Activated naive CD4-positive, alpha-beta T cell treated with anti-CD3 and anti-CD28 coated beads for 36 hours (primary cell): Measurements from ENCODE around the gene ATP6V0A1. TPM values are rescaled to one million over a fixed set of nuclear protein-coding genes. Genes with fewer than 3 reads are reported as not detected.

Source experiments
- CTCF ChIA-PET: fragments of 350-600 bp; sonication (Branson Sonifier 250); formaldehyde crosslinking; loops from one replicate; lab custom pipeline; 2021; ENCODE audit warnings: antibody characterized with exemption; lab: Charles Lee
- DNase-seq: peaks from one replicate; pipeline ENCODE4 v3.0.0-alpha.2; 2020
- H3K27ac Mint-ChIP-seq: one replicate; pipeline ENCODE4 v1.8.0; 2021; ENCODE audit warnings: mild to moderate bottlenecking, mixed read lengths
- H3K27me3 Mint-ChIP-seq: one replicate; pipeline ENCODE4 v1.8.0; 2021; ENCODE audit warnings: low read depth, mixed read lengths
- H3K36me3 Mint-ChIP-seq: one replicate; pipeline ENCODE4 v1.8.0; 2021; ENCODE audit warnings: low read depth, mixed read lengths
- H3K4me1 Mint-ChIP-seq: one replicate; pipeline ENCODE4 v1.8.0; 2021; ENCODE audit warnings: low read depth, mixed read lengths
- H3K4me3 Mint-ChIP-seq: one replicate; pipeline ENCODE4 v1.8.0; 2021; ENCODE audit warnings: mild to moderate bottlenecking, moderate library complexity, mixed read lengths
- H3K9me3 Mint-ChIP-seq: one replicate; pipeline ENCODE4 v1.8.0; 2021; ENCODE audit warnings: mixed read lengths
- intact Hi-C: fragments of 100-400 bp; cut with micrococcal nuclease; formaldehyde crosslinking; loops from one replicate; pipeline ENCODE4 v1.15.1; 2023
- total RNA-seq, 2 experiments: library from RNA; stranded (reverse); gene quantifications; one replicate each; pipeline ENCODE4 v1.2.3, GENCODE V29; 2021

ATP6V0A1 gene
- total RNA-seq, 2 experiments from 2014 or later: 9.9 to 10.3 TPM

DNA sequence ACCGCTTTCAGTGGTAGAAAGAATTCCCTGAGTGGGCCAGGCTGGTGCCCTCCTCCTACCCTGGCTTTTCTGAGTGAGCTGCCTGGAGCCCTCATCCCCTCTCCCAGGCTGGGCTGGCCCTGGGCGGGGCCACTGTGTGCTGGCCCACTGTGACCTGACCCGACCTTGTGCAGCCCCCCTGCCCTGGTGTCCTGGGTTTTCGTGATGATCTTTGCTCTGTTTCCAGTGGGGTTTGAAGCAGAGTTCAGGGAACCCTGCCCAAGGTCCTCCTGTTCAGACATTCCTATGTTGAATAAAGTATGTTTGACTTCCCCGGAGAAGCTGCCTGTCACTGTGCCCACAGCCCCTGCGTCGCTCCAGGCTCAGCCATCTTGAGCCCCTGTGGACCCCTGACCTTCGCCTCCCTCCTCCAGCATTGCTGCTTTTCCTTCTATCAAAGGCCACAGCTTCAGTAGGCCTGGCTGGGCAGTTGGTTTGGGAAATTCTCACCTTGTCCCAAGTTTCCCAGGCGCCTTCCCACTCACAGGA, 63.6 kb downstream of the ATP6V0A1 start:
- H3K4me1 Mint-ChIP-seq: peaks cover 5% of the 10 kb centered on the region
- H3K4me3 Mint-ChIP-seq: no peak overlapping the region
- no peak for DNase-seq
- no peaks in the 10 kb centered on the region for H3K36me3 Mint-ChIP-seq
- intact Hi-C loops: loop anchor here (10.0 kb wide), 1 partner anchor 408 kb away; the partner anchor contains the start of gene DHX58
- CTCF ChIA-PET: no interaction called here
- H3K27me3 Mint-ChIP-seq: no peaks in the 10 kb centered on the region
- no peak overlapping the region for H3K27ac Mint-ChIP-seq
- no peaks in the 10 kb centered on the region for H3K9me3 Mint-ChIP-seq

DNA sequence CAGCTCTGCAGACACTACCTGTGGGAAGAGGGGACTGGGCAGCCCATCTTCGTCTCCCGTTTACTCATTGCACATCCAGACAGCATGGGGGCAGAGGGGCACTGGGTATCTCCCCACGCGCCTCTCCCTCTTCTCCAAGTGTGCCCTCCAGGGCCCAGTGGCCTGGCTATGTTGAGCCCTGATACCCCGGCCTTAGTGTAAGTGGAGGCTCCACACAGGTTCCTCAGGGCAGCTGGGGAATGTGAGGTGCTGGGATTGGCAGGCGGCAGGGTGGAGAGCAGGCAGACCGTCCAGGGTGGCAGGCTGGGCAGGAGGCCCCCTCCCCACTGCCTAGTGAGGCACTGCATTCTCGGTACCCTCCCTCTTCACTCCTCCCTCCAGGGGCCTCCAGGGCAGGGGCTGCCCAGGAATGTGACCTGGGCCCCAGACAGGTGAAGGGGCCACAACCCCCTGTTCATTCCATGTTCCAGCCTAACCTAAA, 64.2 kb downstream of the ATP6V0A1 start:
- Mint-ChIP-seq H3K9me3 (no peaks in the 10 kb centered on the region), H3K27me3 (no peaks in the 10 kb centered on the region), H3K27ac (no peak overlapping the region), H3K4me3 (no peak overlapping the region), H3K4me1 (peaks cover 2% of the 10 kb centered on the region), H3K36me3 (no peaks in the 10 kb centered on the region)
- intact Hi-C loops: loop anchor here (10.0 kb wide), 1 partner anchor 408 kb away; the partner anchor contains the start of gene DHX58
- CTCF ChIA-PET: interaction anchor here (0.7 kb wide), 1 partner anchor 415 kb away, joined by 3 read pairs; no protein-coding TSS in a partner anchor
- DNase-seq: no peak

DNA sequence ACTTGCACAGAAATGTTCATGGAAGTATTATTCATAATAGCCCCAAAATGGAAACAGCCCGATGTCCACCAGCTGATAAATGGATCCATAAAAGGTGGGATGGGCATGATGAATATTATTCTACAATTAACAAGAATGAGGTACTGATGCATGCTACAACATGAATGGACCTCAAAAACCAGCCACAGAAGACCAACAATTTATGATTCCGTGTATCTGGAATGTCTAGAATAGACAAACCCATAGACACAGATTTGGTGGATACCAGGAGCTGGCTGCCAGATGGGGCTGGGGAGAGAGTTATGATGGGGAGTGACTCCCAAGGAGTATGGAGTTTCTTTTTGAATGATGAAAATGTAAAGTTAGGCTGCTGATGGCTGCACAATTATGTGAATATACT, 66.5 kb downstream of the ATP6V0A1 start:
- DNase-seq: no peak
- no peaks in the 10 kb centered on the region for H3K9me3 Mint-ChIP-seq
- no peak overlapping the region for H3K4me3 Mint-ChIP-seq
- H3K36me3 Mint-ChIP-seq: no peaks in the 10 kb centered on the region
- no peak overlapping the region for H3K27ac Mint-ChIP-seq
- intact Hi-C loops: loop anchor here (5.0 to 10.0 kb wide), 2 partner anchors 343 to 410 kb away; partner anchors contain the start of genes DHX58 and KCNH4
- no peaks in the 10 kb centered on the region for H3K27me3 Mint-ChIP-seq
- CTCF ChIA-PET: no interaction called here
- H3K4me1 Mint-ChIP-seq: peaks cover 15% of the 10 kb centered on the region

DNA sequence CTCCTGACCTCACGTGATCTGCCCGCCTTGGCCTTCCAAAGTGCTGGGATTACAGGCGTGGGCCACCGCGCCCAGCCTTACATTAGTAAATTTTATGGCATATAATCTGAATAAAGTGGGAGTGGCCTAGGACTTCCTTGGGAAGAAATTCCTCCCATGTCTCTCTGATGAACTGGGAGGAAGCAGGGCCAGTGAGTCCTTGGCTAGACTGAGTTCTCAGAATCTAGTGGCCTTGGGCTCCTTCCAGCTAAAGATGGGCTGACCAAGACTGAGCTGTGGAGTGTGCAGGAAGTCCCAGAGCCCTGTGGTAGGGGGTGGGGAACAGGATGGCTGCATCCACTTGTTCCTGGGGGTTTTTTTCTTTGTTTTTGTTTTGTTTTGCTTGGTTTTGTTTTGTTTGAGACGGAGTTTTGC, 67.4 kb downstream of the ATP6V0A1 start:
- no peak overlapping the region for H3K4me3 Mint-ChIP-seq
- intact Hi-C loops: loop anchor here (5.0 to 10.0 kb wide), 2 partner anchors 344 to 411 kb away; partner anchors contain the start of genes DHX58 and KCNH4
- H3K27me3 Mint-ChIP-seq: no peaks in the 10 kb centered on the region
- no peak overlapping the region for H3K27ac Mint-ChIP-seq
- H3K4me1 Mint-ChIP-seq: peaks cover 24% of the 10 kb centered on the region
- no peaks in the 10 kb centered on the region for H3K9me3 Mint-ChIP-seq
- CTCF ChIA-PET: interaction anchor here (1.5 to 1.6 kb wide), 2 partner anchors 38 to 119 kb away, joined by 3 to 7 read pairs; no protein-coding TSS in a partner anchor
- no peaks in the 10 kb centered on the region for H3K36me3 Mint-ChIP-seq
- DNase-seq: no peak

DNA sequence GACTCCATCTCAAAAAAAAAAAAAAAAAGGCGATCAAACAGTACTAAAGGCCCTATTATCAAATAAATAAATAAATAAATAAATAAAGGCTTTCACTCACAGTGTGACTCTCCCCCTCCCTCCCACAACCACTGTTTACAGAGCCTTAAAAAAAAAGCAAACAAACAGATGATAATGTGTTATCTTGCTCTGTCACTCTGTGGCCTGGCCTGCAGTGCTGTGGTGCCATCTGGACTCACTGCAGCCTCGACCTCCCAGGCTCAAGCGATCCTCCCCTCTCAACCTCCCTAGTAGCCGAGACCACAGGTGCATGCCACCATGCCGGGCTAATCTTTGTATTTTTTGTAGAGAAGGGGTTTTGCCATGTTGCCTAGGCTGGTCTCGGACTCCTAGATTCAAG, 69.3 kb downstream of the ATP6V0A1 start:
- DNase-seq: no peak
- intact Hi-C loops: loop anchor here (1.0 to 10.0 kb wide), 4 partner anchors 11 to 413 kb away; partner anchors contain the start of genes DHX58 and KCNH4
- no peak overlapping the region for H3K4me3 Mint-ChIP-seq
- peaks cover 32% of the 10 kb centered on the region for H3K4me1 Mint-ChIP-seq
- no peaks in the 10 kb centered on the region for H3K9me3 Mint-ChIP-seq
- CTCF ChIA-PET: interaction anchor here (0.6 to 2.1 kb wide), 20 partner anchors 8 to 239 kb away, joined by 3 to 9 read pairs (median 4); partner anchors contain the start of genes CAVIN1, NAGLU and PSMC3IP
- H3K36me3 Mint-ChIP-seq: no peaks in the 10 kb centered on the region
- no peak overlapping the region for H3K27ac Mint-ChIP-seq
- no peaks in the 10 kb centered on the region for H3K27me3 Mint-ChIP-seq

DNA sequence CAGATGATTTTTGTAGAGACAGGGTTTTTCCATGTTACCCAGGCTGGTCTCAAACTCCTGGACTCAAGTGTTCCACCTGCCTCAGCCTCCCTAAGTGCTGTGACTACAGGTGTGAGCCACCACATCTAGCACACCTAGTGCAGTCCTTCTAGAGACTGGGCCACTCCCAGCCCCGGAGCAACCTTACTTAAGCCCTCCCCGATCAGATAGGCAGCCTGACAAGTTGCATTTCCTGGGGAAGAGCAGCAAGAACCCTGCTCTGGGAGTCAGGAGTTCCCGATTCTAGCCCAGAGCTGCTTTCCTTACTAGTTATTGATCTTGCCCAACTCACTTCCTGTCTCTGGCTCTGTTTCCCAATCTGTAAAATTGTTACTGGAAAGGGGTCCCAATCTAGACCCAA, 70.4 kb downstream of the ATP6V0A1 start:
- intact Hi-C loops: loop anchor here (5.0 to 10.0 kb wide), 2 partner anchors 347 to 414 kb away; partner anchors contain the start of genes DHX58 and KCNH4
- H3K4me1 Mint-ChIP-seq: peaks cover 32% of the 10 kb centered on the region

DNA sequence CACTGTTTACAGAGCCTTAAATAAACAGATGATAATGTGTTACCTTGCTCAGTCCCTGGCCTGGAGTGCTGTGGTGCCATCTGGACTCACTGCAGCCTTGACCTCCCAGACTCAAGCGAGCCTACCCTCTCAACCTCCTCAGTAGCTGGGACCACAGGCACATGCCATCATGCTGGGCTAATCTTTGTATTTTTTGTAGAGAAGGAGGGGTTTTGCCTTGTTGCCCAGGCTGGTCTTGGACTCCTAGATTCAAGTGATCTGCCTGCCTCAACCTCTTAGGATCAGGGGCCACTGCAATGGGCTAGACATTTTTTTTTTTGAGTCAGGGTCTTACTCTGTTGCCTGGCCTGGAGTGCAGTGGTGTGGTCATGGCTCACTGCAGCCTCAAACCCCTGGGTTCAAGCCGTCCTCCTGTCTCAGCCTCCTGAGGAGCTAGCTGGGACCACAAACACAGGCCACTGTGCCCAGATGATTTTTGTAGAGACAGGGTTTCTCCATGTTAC, 72.3 kb downstream of the ATP6V0A1 start:
- peaks cover 40% of the 10 kb centered on the region for H3K4me1 Mint-ChIP-seq
- no peaks in the 10 kb centered on the region for H3K27me3 Mint-ChIP-seq
- H3K4me3 Mint-ChIP-seq: no peak overlapping the region
- CTCF ChIA-PET: interaction anchor here (0.6 to 2.3 kb wide), 7 partner anchors 10 to 405 kb away, joined by 3 to 7 read pairs (median 5); partner anchors contain the start of gene CAVIN1
- no peaks in the 10 kb centered on the region for H3K36me3 Mint-ChIP-seq
- H3K9me3 Mint-ChIP-seq: no peaks in the 10 kb centered on the region
- DNase-seq: no peak
- intact Hi-C loops: loop anchor here (5.0 kb wide), 1 partner anchor 146 kb away; the partner anchor contains the start of gene PLEKHH3
- no peak overlapping the region for H3K27ac Mint-ChIP-seq

More for the DNA sequence above, 70.4 kb downstream of the ATP6V0A1 start:
- DNase-seq: no peak
- no peak overlapping the region for H3K4me3 Mint-ChIP-seq
- H3K36me3 Mint-ChIP-seq: no peaks in the 10 kb centered on the region
- CTCF ChIA-PET: interaction anchor here (1.0 kb wide), 1 partner anchor 114 kb away, joined by 3 read pairs; no protein-coding TSS in a partner anchor
- H3K27me3 Mint-ChIP-seq: no peaks in the 10 kb centered on the region
- H3K27ac Mint-ChIP-seq: no peak overlapping the region
- no peaks in the 10 kb centered on the region for H3K9me3 Mint-ChIP-seq

DNA sequence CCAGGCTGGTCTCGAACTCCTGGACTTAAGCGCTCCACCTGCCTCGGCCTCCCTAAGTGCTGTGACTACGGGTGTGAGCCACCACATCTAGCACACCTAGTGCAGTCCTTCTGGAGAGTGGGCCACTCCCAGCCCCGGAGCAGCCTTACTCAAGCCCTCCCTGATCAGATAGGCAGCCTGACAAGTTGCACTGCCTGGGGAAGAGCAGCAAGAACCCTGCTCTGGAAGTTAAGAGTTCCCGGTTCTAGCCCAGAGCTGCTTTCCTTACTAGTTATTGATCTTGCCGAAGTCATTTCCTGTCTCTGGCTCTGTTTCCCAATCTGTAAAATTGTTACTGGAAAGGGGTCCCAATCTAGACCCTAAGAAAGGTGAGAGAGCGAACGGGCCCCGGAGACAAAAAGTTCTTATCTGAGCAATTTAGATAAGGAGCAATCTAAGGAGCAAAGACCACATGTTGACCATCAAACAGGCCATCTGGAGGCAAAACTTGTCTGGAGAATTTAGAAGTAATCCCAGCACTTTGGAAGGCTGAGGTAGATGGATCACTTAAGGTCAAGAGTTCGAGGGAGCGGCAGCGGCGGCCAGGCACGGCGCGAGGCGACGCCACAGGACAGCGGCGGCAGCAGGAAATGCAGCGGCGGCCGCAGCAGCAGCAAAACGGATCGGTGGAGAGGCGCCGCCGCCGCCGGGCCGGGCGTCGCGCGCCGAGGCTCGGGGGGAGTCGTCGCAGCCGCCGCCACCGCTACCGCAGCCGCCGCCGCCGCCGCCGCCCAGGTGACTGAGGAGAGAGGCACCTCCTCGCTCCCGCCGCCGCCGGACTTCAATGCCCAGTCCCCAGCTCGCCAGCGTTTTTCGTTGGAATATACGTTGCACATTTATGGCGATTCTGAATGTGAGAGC, 73.0 kb downstream of the ATP6V0A1 start:
- Mint-ChIP-seq H3K27ac (no peak overlapping the region), H3K4me3 (peak overlapping the region; percentile 75), H3K9me3 (no peaks in the 10 kb centered on the region), H3K27me3 (no peaks in the 10 kb centered on the region), H3K4me1 (peaks cover 42% of the 10 kb centered on the region), H3K36me3 (no peaks in the 10 kb centered on the region)
- intact Hi-C loops: loop anchor here (5.0 kb wide), 1 partner anchor 146 kb away; the partner anchor contains the start of gene PLEKHH3
- CTCF ChIA-PET: interaction anchor here (0.5 to 2.3 kb wide), 4 partner anchors 12 to 820 kb away, joined by 4 to 7 read pairs (median 6); no protein-coding TSS in a partner anchor
- peak; percentile 55 for DNase-seq

DNA sequence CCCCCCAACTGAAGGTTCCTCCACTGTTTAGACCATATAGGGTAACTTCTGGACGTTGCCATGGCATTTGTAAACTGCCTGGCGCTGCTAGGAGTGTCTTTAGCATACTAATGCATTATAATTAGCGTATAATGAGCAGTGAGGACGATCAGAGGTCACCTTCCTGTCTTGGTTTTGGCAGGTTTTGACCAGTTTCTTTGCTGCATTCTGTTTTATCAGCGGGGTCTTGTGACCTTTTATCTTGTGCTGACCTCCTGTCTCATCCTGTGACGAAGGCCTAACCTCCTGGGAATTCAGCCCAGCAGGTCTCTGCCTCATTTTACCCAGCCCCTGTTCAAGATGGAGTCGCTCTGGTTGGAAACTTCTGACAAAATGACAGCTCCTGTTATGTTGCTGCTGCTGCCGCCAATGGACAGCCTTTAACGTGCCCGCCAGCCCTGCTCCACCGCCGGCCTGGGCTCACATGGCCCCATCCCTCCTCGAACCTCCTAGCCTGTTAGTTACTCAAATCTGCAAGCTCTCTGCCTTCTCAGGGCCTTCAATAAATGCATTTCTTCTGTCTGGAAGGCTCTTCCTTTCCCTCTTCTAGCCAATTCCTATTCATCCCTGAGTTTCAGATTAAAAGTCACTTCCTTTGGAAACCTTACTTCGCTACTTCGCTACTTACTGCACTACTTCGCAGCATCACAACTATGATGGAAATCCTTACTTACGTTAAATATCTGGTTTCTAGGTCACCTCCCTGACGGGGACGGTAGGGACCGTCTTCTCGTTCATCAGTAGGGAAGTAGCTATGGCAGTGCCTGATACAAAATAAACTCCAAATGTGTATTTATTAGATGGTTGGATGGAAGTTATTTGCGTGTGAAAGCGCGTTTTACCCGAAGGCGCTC, 76.7 kb downstream of the ATP6V0A1 start:
- DNase-seq: no peak
- CTCF ChIA-PET: interaction anchor here (0.7 to 2.1 kb wide), 7 partner anchors 8 to 570 kb away, joined by 3 to 7 read pairs (median 3); partner anchors contain the start of gene PLEKHH3
- H3K4me1 Mint-ChIP-seq: peaks cover 44% of the 10 kb centered on the region
- H3K4me3 Mint-ChIP-seq: peak overlapping the region; percentile 88
- H3K36me3 Mint-ChIP-seq: peaks cover 11% of the 10 kb centered on the region
- intact Hi-C loops: no loop called here
- H3K9me3 Mint-ChIP-seq: no peaks in the 10 kb centered on the region
- H3K27me3 Mint-ChIP-seq: no peaks in the 10 kb centered on the region
- peak overlapping the region; percentile 85 for H3K27ac Mint-ChIP-seq

DNA sequence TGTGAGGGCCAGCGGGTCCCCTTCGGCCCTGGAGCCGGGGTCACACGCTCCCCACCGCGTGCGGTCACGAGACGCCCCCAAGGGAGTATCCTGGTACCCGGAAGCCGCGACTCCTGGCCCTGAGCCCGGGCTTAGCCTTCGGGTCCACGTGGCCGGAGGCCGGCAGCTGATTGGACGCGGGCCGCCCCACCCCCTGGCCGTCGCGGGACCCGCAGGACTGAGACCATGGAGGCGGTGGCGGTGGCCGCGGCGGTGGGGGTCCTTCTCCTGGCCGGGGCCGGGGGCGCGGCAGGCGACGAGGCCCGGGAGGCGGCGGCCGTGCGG, 77.3 kb downstream of the ATP6V0A1 start, which contains the start of gene NAGLU:
NAGLU (plus strand) TSS at position 194 of the 324 bp plus-strand sequence; CDS start at position 226, 32 bp downstream.
- peak within 1 kb of the TSS; percentile 88 for H3K4me3 Mint-ChIP-seq
- intact Hi-C loops: no loop called here
- H3K36me3 Mint-ChIP-seq: peaks cover 12% of the 10 kb centered on the region
- H3K27ac Mint-ChIP-seq: peak within 1 kb of the TSS; percentile 85
- DNase-seq: peak; percentile 88
- peaks cover 44% of the 10 kb centered on the region for H3K4me1 Mint-ChIP-seq
- no peaks in the 10 kb centered on the region for H3K9me3 Mint-ChIP-seq
- H3K27me3 Mint-ChIP-seq: no peaks in the 10 kb centered on the region
- CTCF ChIA-PET: interaction anchor here (0.7 to 2.1 kb wide), 8 partner anchors 9 to 571 kb away, joined by 3 to 7 read pairs (median 3); partner anchors contain the start of gene PLEKHH3
